Measurements from ENCODE around the gene LSMEM2. TPM values are rescaled to one million over a fixed set of nuclear protein-coding genes. Genes with fewer than 3 reads are reported as not detected.
A peak's percentile ranks its signal among the peaks of the same experiment; 100 is the strongest.

Gene LSMEM2
- total RNA-seq, 2 experiments from 2014 or later: 0.22 TPM; not detected in 1

DNA sequence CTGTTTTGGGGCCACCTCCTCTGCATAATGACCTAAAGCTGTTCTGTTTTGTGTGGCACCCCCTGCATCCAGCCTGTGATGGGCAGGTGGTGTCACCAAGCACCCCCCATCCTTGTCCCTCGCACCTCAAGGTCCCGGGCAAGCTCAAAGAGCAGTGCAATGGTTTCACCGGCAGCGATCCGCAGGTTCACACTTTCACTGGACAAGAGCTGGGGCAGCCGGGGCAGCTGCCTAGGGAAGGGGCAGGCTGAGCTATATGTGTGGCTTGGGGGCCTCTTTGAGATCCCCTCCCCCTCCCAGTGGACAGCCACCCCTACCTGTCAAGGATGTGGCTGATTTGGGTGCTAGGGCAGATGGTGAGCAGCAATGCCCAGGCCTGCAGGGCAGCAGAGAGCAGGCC lies 10.2 kb downstream of the LSMEM2 start:
- intact Hi-C loops (cut with DNase I, micrococcal nuclease): no loop called here
- POLR2A ChIA-PET: interaction anchor here (1.6 kb wide), 1 partner anchor 62 kb away, joined by 4 read pairs; the partner anchor contains the start of genes CYB561D2 and NPRL2
- Histone ChIP-seq H3K4me1 (ENCODE audit: insufficient read depth, low read length) (peaks cover 24% of the 10 kb centered on the region), H3K27me3 (ENCODE audit: control insufficient read depth in 1 of 2, insufficient read depth in 2 of 2, low read length in 2 of 2) (no peaks in the 10 kb centered on the region), H3K27ac (ENCODE audit: low read depth in 1 of 2, low read length in 2 of 2) (no peak overlapping the region), H3K9me3 (ENCODE audit: control insufficient read depth in 1 of 2, insufficient read depth in 1 of 2, low read length in 2 of 2) (no peaks in the 10 kb centered on the region), H3K4me3 (ENCODE audit: low read length) (no peak overlapping the region), H3K36me3 (ENCODE audit: insufficient read depth, low read length) (peaks cover 36% of the 10 kb centered on the region)
- no peaks in the 10 kb centered on the region for H3K9me3 Mint-ChIP-seq
- DNase-seq (peak in 1 of 14 experiments; percentile 16), ATAC-seq (ENCODE audit: poor library complexity) (no peak)
- H3K4me1 Mint-ChIP-seq (ENCODE audit: low read depth): peaks cover 20% of the 10 kb centered on the region
- TF ChIP-seq, protein P1, sequence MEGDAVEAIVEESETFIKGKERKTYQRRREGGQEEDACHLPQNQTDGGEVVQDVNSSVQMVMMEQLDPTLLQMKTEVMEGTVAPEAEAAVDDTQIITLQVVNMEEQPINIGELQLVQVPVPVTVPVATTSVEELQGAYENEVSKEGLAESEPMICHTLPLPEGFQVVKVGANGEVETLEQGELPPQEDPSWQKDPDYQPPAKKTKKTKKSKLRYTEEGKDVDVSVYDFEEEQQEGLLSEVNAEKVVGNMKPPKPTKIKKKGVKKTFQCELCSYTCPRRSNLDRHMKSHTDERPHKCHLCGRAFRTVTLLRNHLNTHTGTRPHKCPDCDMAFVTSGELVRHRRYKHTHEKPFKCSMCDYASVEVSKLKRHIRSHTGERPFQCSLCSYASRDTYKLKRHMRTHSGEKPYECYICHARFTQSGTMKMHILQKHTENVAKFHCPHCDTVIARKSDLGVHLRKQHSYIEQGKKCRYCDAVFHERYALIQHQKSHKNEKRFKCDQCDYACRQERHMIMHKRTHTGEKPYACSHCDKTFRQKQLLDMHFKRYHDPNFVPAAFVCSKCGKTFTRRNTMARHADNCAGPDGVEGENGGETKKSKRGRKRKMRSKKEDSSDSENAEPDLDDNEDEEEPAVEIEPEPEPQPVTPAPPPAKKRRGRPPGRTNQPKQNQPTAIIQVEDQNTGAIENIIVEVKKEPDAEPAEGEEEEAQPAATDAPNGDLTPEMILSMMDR (IDR thresholded peaks at IDR 0.05): no peak
- H3K36me3 Mint-ChIP-seq (ENCODE audit: low read depth): peaks cover 32% of the 10 kb centered on the region
- no peak overlapping the region for H3K27ac Mint-ChIP-seq
- H3K4me3 Mint-ChIP-seq: peak overlapping the region; percentile 48
- CTCF ChIA-PET: interaction anchor here (1.8 kb wide), 1 partner anchor 14 kb away, joined by 3 read pairs; no protein-coding TSS in a partner anchor
- no peaks in the 10 kb centered on the region for H3K27me3 Mint-ChIP-seq

DNA sequence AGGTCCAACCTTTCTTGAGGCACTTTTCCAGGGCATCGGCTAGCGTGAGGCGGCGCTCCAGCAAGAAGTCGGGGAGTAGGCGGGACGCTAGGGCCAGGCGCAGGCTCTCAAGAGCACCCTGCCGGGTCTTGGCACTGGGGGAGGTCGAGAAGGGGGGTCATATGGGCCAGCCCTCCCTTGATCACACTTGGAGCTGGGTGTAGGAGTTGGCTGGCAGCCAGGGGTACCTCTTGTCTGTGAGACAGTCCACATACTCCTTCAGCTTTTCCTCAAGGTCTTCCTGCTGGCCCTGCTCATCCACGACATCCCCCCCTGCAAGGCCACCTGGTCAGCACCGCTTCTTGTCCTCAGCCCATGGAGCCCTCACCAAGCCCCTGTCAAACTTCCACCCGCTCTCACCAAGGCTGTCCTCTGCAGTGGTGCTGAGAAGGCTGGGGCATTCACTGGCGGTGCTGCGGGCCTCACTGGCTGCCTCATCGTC lies 11.3 kb downstream of the LSMEM2 start:
- peaks cover 36% of the 10 kb centered on the region for H3K36me3 ChIP-seq (ENCODE audit: insufficient read depth, low read length)
- H3K36me3 Mint-ChIP-seq (ENCODE audit: low read depth): peaks cover 32% of the 10 kb centered on the region
- no peaks in the 10 kb centered on the region for H3K27me3 Mint-ChIP-seq
- ATAC-seq (ENCODE audit: poor library complexity) (no peak), DNase-seq (peak in 1 of 14 experiments; percentile 38)
- no peaks in the 10 kb centered on the region for H3K9me3 ChIP-seq (ENCODE audit: control insufficient read depth in 1 of 2, insufficient read depth in 1 of 2, low read length in 2 of 2)
- peaks cover 24% of the 10 kb centered on the region for H3K4me1 ChIP-seq (ENCODE audit: insufficient read depth, low read length)
- no peak overlapping the region for H3K27ac Mint-ChIP-seq
- TF ChIP-seq, protein P1 (IDR thresholded peaks at IDR 0.05): no peak
- H3K27me3 ChIP-seq (ENCODE audit: control insufficient read depth in 1 of 2, insufficient read depth in 2 of 2, low read length in 2 of 2): no peaks in the 10 kb centered on the region
- H3K4me3 Mint-ChIP-seq: peak overlapping the region; percentile 48
- POLR2A ChIA-PET: no interaction called here
- peaks cover 20% of the 10 kb centered on the region for H3K4me1 Mint-ChIP-seq (ENCODE audit: low read depth)
- no peaks in the 10 kb centered on the region for H3K9me3 Mint-ChIP-seq
- H3K4me3 ChIP-seq (ENCODE audit: low read length): no peak overlapping the region
- CTCF ChIA-PET: no interaction called here
- intact Hi-C loops (cut with DNase I, micrococcal nuclease): loop anchor here in 1 of 2 experiments (5.0 kb wide), 1 partner anchor 348 kb away; the partner anchor contains the start of gene RBM6
- H3K27ac ChIP-seq (ENCODE audit: low read depth in 1 of 2, low read length in 2 of 2): no peak overlapping the region

DNA sequence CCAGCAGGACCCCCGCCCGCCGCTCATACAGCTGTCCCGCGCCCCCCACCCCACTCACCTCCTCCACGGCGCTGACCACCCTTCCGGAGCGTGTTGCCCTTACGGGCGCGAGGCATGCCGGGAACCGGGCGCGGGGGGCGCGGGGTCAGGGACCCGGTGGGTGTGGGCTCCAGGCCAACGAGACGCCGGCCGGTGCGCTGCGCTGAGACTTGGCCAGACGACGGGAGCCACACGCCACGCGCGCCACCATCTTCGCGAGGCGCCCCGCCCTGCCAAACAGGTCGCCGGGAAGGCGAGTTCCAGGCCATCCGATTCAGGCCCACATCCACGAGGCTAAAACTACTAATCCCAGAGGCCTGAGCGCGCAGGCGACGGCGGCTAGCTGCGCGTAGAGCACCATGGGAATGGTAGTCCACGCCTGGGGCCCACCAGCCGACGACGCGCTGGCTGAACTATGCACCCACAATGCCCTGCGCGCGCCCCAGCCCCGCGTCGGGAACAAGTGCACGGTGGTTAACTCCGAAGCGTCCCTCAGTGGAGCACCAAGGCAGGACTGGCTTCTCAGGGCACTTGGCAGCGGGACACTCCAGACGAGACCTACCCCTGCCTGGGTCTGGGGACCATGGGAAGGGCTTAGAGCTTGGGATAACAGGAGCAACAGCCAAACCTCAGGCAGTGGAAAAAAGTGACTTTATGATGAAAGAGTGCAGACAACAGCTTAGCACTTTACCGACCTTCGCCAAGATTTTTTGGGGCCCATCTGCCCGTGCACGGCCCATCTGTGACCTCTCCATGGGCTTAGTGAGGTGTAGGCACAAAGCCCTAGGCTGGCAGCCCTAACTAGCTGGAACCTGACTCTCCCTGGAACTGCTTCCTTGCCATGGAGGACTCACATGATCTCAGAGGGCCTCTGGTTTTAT lies 13.5 kb downstream of the LSMEM2 start, which contains the start of gene IFRD2:
TSS of gene IFRD2 (minus strand) at position 271 of the 920 bp plus-strand sequence. CDS start at position 116, 155 bp downstream.
- Histone ChIP-seq H3K9me3 (ENCODE audit: control insufficient read depth in 1 of 2, insufficient read depth in 1 of 2, low read length in 2 of 2) (no peaks in the 10 kb centered on the region), H3K4me3 (ENCODE audit: low read length) (peak within 1 kb of the TSS; percentile 95), H3K4me1 (ENCODE audit: insufficient read depth, low read length) (peaks cover 25% of the 10 kb centered on the region), H3K27me3 (ENCODE audit: control insufficient read depth in 1 of 2, insufficient read depth in 2 of 2, low read length in 2 of 2) (no peaks in the 10 kb centered on the region), H3K27ac (ENCODE audit: low read depth in 1 of 2, low read length in 2 of 2) (peak within 1 kb of the TSS; percentile 48 to 60), H3K36me3 (ENCODE audit: insufficient read depth, low read length) (peaks cover 32% of the 10 kb centered on the region)
- intact Hi-C loops (cut with DNase I, micrococcal nuclease): loop anchor here in 1 of 2 experiments (2.0 to 5.0 kb wide), 2 partner anchors 58 to 350 kb away; partner anchors contain the start of genes CYB561D2, NPRL2 and RBM6
- ChIA-PET POLR2A (interaction anchor here (0.6 to 3.3 kb wide), 19 partner anchors 25 to 1690 kb away, joined by 3 to 28 read pairs (median 4); partner anchors contain the start of genes CYB561D2, GNAI2, NPRL2 and RASSF1), CTCF (interaction anchor here (1.0 to 2.4 kb wide), 6 partner anchors 16 to 55 kb away, joined by 3 to 9 read pairs (median 4); no protein-coding TSS in a partner anchor)
- no peaks in the 10 kb centered on the region for H3K27me3 Mint-ChIP-seq
- ATAC-seq (ENCODE audit: poor library complexity) (peak; percentile 98), DNase-seq (peak; percentile 90 to 98 (median 95))
- TF ChIP-seq, protein P1 (IDR thresholded peaks at IDR 0.05): no peak
- H3K4me1 Mint-ChIP-seq (ENCODE audit: low read depth): peaks cover 20% of the 10 kb centered on the region
- peaks cover 29% of the 10 kb centered on the region for H3K36me3 Mint-ChIP-seq (ENCODE audit: low read depth)
- H3K9me3 Mint-ChIP-seq: no peaks in the 10 kb centered on the region
- peak within 1 kb of the TSS; percentile 93 for H3K27ac Mint-ChIP-seq
- peak within 1 kb of the TSS; percentile 95 for H3K4me3 Mint-ChIP-seq

All from CD4-positive, alpha-beta T cell (primary cell).